ENCODE measurements around the gene CSMD2. TPM values are rescaled to one million over a fixed set of nuclear protein-coding genes. Genes with fewer than 3 reads are reported as not detected.

Gene CSMD2
- total RNA-seq, 2 donors from 2014 or later = 2.8 to 3.0 TPM

- DNase-seq (ENCODE audit: low spot score) (no peak), ATAC-seq (ENCODE audit: insufficient number of reproducible peaks, low FRiP score, low read depth) (no peak)
- Histone ChIP-seq H3K9me3 (no peaks in the 10 kb centered on the region), H3K4me1 (ENCODE audit: control insufficient read depth in 1 of 2, low read depth in 2 of 2) (peaks cover 25 to 42% of the 10 kb centered on the region in 2 donors), H3K36me3 (no peaks in the 10 kb centered on the region), H3K27ac (no peak overlapping the region), H3K27me3 (replicated peaks; ENCODE audit: insufficient read depth) (no peaks in the 10 kb centered on the region), H3K4me3 (peak overlapping the region; percentile 73)
- TF ChIP-seq CTCF (IDR thresholded peaks at IDR 0.05) = no peak
These were observed 442 bp upstream of the CSMD2 start for GRCh38 chr1:34165422-34165921.

GRCh38 chr1:34163792-34164731 is 968 bp downstream of the CSMD2 start:
- DNase-seq (ENCODE audit: low spot score) (no peak), ATAC-seq (ENCODE audit: insufficient number of reproducible peaks, low FRiP score, low read depth) (no peak)
- no peaks in the 10 kb centered on the region for H3K27me3 ChIP-seq (replicated peaks; ENCODE audit: insufficient read depth)
- no peaks in the 10 kb centered on the region for H3K9me3 ChIP-seq
- H3K36me3 ChIP-seq = no peaks in the 10 kb centered on the region
- no peak for TF ChIP-seq CTCF (IDR thresholded peaks at IDR 0.05)
- H3K4me1 ChIP-seq (ENCODE audit: control insufficient read depth in 1 of 2, low read depth in 2 of 2) = peaks cover 25 to 42% of the 10 kb centered on the region in 2 donors
- no peak overlapping the region for H3K27ac ChIP-seq
- peak overlapping the region; percentile 73 for H3K4me3 ChIP-seq

- DNase-seq (ENCODE audit: low spot score) (peak; percentile 48), ATAC-seq (ENCODE audit: insufficient number of reproducible peaks, low FRiP score, low read depth) (peak; percentile 55)
- Histone ChIP-seq H3K36me3 (no peaks in the 10 kb centered on the region), H3K9me3 (no peaks in the 10 kb centered on the region), H3K4me3 (peak overlapping the region; percentile 73), H3K27me3 (replicated peaks; ENCODE audit: insufficient read depth) (no peaks in the 10 kb centered on the region), H3K4me1 (ENCODE audit: control insufficient read depth in 1 of 2, low read depth in 2 of 2) (peaks cover 25 to 42% of the 10 kb centered on the region in 2 donors), H3K27ac (no peak overlapping the region)
- TF ChIP-seq CTCF (IDR thresholded peaks at IDR 0.05) = peak; percentile 70
These were observed 1.9 kb downstream of the CSMD2 start for GRCh38 chr1:34162852-34163766.

GRCh38 chr1:34156739-34157138 is 8.3 kb downstream of the CSMD2 start:
- no peak for DNase-seq (ENCODE audit: low spot score)
- ATAC-seq (ENCODE audit: insufficient number of reproducible peaks, low FRiP score, low read depth) = no peak
- Histone ChIP-seq H3K27me3 (replicated peaks; ENCODE audit: insufficient read depth) (no peaks in the 10 kb centered on the region), H3K9me3 (no peaks in the 10 kb centered on the region), H3K27ac (no peak overlapping the region), H3K4me3 (no peak overlapping the region), H3K36me3 (no peaks in the 10 kb centered on the region), H3K4me1 (ENCODE audit: control insufficient read depth in 1 of 2, low read depth in 2 of 2) (no peaks in the 10 kb centered on the region)
- no peak for TF ChIP-seq CTCF (IDR thresholded peaks at IDR 0.05)

GRCh38 chr1:34155860-34156259 is 9.2 kb downstream of the CSMD2 start:
- no peak for TF ChIP-seq CTCF (IDR thresholded peaks at IDR 0.05)
- H3K9me3 ChIP-seq = no peaks in the 10 kb centered on the region
- no peaks in the 10 kb centered on the region for H3K4me1 ChIP-seq (ENCODE audit: control insufficient read depth in 1 of 2, low read depth in 2 of 2)
- no peaks in the 10 kb centered on the region for H3K36me3 ChIP-seq
- DNase-seq (ENCODE audit: low spot score) = no peak
- no peak overlapping the region for H3K4me3 ChIP-seq
- H3K27ac ChIP-seq = no peak overlapping the region
- ATAC-seq (ENCODE audit: insufficient number of reproducible peaks, low FRiP score, low read depth) = no peak
- no peaks in the 10 kb centered on the region for H3K27me3 ChIP-seq (replicated peaks; ENCODE audit: insufficient read depth)

Measured in thoracic aorta (tissue), 2 donors.